ENCODE measurements around the gene EFCAB8. TPM values are rescaled to one million over a fixed set of nuclear protein-coding genes. Genes with fewer than 3 reads are reported as not detected.
A peak's percentile ranks its signal among the peaks of the same experiment; 100 is the strongest.

EFCAB8 gene
- total and polyA plus RNA-seq, 2 experiments from 2014 or later = 0.53 TPM; not detected in 1

DNA sequence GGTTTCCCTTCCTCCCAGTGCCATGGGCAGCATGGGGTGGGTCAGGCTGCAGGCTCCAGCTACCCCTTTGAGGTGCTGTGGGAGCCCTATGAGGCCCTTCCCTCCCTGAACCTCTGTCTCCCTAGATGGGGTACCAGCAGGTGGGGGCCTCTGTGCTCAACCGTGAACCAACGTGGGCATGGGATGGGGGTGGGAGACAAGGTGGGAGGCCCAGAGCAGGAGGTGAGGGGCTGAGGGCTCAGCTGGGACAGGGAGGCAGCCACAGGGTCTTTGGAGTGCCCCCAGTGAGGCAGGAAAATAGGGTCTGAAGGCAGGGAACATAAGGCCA is 112.2 kb downstream of the EFCAB8 start:
- WGBS (ENCODE audit: low lambda C conversion rate, missing lambda C conversion rate) = 100% methylated on average over 2 of the region's 2 CpGs
- no peak overlapping the region for H2AFZ ChIP-seq
- H3K27me3 ChIP-seq = no peaks in the 10 kb centered on the region
- no peaks in the 10 kb centered on the region for H3K79me2 ChIP-seq
- H4K20me1 ChIP-seq (ENCODE audit: insufficient read depth, poor library complexity, severe bottlenecking) = no peaks in the 10 kb centered on the region
- no peak overlapping the region for H3K4me2 ChIP-seq
- H3K4me3 ChIP-seq = no peak overlapping the region
- H3K4me1 ChIP-seq (ENCODE audit: insufficient read depth) = peaks cover 7% of the 10 kb centered on the region
- no peak overlapping the region for H3K27ac ChIP-seq
- TF ChIP-seq EZH2phosphoT487 (IDR thresholded peaks at IDR 0.05; ENCODE audit: low read depth, severe bottlenecking, unreplicated experiment) = no peak
- TF ChIP-seq, protein P1, sequence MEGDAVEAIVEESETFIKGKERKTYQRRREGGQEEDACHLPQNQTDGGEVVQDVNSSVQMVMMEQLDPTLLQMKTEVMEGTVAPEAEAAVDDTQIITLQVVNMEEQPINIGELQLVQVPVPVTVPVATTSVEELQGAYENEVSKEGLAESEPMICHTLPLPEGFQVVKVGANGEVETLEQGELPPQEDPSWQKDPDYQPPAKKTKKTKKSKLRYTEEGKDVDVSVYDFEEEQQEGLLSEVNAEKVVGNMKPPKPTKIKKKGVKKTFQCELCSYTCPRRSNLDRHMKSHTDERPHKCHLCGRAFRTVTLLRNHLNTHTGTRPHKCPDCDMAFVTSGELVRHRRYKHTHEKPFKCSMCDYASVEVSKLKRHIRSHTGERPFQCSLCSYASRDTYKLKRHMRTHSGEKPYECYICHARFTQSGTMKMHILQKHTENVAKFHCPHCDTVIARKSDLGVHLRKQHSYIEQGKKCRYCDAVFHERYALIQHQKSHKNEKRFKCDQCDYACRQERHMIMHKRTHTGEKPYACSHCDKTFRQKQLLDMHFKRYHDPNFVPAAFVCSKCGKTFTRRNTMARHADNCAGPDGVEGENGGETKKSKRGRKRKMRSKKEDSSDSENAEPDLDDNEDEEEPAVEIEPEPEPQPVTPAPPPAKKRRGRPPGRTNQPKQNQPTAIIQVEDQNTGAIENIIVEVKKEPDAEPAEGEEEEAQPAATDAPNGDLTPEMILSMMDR (IDR thresholded peaks at IDR 0.05; ENCODE audit: poor library complexity) = no peak
- TF ChIP-seq EZH2 (IDR thresholded peaks at IDR 0.05; ENCODE audit: borderline replicate concordance) = no peak
- DNase-seq (ENCODE audit: low spot score) = peak; percentile 3
- no peaks in the 10 kb centered on the region for H3K9me3 ChIP-seq (ENCODE audit: low read depth)
- H3K36me3 ChIP-seq (replicated peaks; ENCODE audit: insufficient read depth, low read depth) = no peaks in the 10 kb centered on the region
- no peaks in the 10 kb centered on the region for H3K9me2 ChIP-seq (replicated peaks; ENCODE audit: insufficient read depth)

DNA sequence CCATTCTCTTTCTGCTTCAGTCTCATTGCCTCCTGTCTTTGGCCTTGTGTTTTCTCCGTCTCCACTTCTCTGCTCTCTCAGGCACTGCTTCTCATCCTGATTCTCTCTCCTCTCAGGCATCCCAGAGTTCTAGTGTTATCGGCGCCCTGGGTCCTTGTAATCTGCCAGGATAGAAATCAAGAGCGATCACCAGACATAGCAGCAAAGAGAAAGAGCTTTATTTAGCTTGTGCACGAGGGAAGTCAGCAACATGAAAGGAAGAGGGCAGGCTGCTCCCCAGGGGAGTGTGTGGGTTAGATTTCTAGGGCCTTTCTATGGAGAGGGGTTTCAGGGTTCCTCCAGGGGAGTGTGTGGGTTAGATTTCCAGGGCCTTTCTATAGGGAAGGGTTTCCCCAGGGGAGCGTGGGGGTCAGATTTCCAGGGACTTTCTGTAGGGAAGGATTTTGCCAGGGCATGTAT is 113.0 kb downstream of the EFCAB8 start:
- 66% methylated on average over 6 of the region's 6 CpGs for WGBS (ENCODE audit: low lambda C conversion rate, missing lambda C conversion rate)
- Histone ChIP-seq H3K4me2 (no peak overlapping the region), H3K79me2 (no peaks in the 10 kb centered on the region), H3K9me2 (replicated peaks; ENCODE audit: insufficient read depth) (no peaks in the 10 kb centered on the region), H3K4me1 (ENCODE audit: insufficient read depth) (peaks cover 7% of the 10 kb centered on the region), H2AFZ (peak overlapping the region; percentile 41), H4K20me1 (ENCODE audit: insufficient read depth, poor library complexity, severe bottlenecking) (no peaks in the 10 kb centered on the region), H3K9me3 (ENCODE audit: low read depth) (no peaks in the 10 kb centered on the region), H3K4me3 (no peak overlapping the region), H3K27ac (peak overlapping the region; percentile 14), H3K27me3 (no peaks in the 10 kb centered on the region), H3K36me3 (replicated peaks; ENCODE audit: insufficient read depth, low read depth) (no peaks in the 10 kb centered on the region)
- no peak for DNase-seq (ENCODE audit: low spot score)
- TF ChIP-seq, protein P1 (IDR thresholded peaks at IDR 0.05; ENCODE audit: poor library complexity) = no peak
- no peak for TF ChIP-seq EZH2 (IDR thresholded peaks at IDR 0.05; ENCODE audit: borderline replicate concordance)
- no peak for TF ChIP-seq EZH2phosphoT487 (IDR thresholded peaks at IDR 0.05; ENCODE audit: low read depth, severe bottlenecking, unreplicated experiment)

DNA sequence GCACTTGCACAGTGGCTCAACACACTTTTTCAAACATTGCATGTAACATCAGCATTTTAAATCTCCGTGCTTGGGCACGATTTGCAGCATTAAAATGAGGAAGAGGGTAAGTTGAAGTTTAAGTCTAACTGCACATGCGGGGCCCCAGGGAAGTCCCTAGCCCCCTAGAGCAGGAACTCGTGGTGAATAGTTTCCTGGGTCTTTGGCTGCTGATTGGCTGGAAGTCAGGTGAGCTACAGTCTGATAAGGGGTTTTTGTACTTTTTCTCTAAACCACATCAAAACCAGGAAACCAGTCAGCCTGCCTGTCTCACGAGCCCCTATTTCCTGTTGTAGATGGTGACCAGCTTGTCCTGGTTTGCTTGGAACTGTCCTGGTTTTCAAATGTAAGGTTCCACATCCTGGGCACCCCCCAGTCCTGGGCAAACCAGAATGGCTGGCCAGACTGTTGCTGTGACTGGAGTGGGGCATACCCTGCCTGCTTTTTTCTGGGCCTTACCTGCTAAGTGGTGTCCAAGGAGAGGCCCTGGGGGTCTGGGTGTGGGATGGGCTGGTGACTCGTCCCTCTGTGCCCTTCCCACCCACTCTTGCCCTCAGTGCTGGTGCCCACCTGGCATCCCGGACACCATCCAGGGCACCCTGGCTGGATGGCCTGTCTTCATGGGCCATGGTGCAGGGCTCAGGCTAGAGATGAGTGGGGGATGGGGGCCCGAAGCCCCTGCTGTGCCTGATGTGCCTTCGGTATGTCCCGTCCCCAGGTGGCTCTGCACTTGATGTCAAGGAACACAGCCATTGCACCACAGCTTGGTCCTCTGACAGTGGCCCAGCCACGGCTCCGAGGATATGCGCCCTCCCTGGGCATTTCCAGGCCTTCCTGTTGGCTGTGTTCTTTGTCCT is 113.7 kb downstream of the EFCAB8 start:
- H4K20me1 ChIP-seq (ENCODE audit: insufficient read depth, poor library complexity, severe bottlenecking) = no peaks in the 10 kb centered on the region
- no peak for DNase-seq (ENCODE audit: low spot score)
- no peaks in the 10 kb centered on the region for H3K9me3 ChIP-seq (ENCODE audit: low read depth)
- no peaks in the 10 kb centered on the region for H3K27me3 ChIP-seq
- H3K36me3 ChIP-seq (replicated peaks; ENCODE audit: insufficient read depth, low read depth) = no peaks in the 10 kb centered on the region
- H3K4me3 ChIP-seq = no peak overlapping the region
- H3K4me2 ChIP-seq = no peak overlapping the region
- peaks cover 7% of the 10 kb centered on the region for H3K4me1 ChIP-seq (ENCODE audit: insufficient read depth)
- H3K9me2 ChIP-seq (replicated peaks; ENCODE audit: insufficient read depth) = no peaks in the 10 kb centered on the region
- no peaks in the 10 kb centered on the region for H3K79me2 ChIP-seq
- H2AFZ ChIP-seq = peak overlapping the region; percentile 41
- TF ChIP-seq EZH2 (IDR thresholded peaks at IDR 0.05; ENCODE audit: borderline replicate concordance) = no peak
- TF ChIP-seq EZH2phosphoT487 (IDR thresholded peaks at IDR 0.05; ENCODE audit: low read depth, severe bottlenecking, unreplicated experiment) = no peak
- TF ChIP-seq, protein P1 (IDR thresholded peaks at IDR 0.05; ENCODE audit: poor library complexity) = no peak
- no peak overlapping the region for H3K27ac ChIP-seq
- 85% methylated on average over 13 of the region's 13 CpGs for WGBS (ENCODE audit: low lambda C conversion rate, missing lambda C conversion rate)
